ENCODE results near the gene ASH1L.
"Not testable (repeated sequence)": the region's sequence is repeated elsewhere in the genome, so short reads cannot be mapped to it uniquely, and the experiment has no call there.

ASH1L gene

GRCh38 chr1:155561779-155562580 lies 623 bp downstream of the ASH1L start:
- peak; percentile 61 for DNase-seq

GRCh38 chr1:155555915-155556314 lies 6.7 kb downstream of the ASH1L start:
- no peak for DNase-seq

- no peak for DNase-seq
Measured at GRCh38 chr1:155553349-155553748, 9.3 kb downstream of the ASH1L start.

DNA sequence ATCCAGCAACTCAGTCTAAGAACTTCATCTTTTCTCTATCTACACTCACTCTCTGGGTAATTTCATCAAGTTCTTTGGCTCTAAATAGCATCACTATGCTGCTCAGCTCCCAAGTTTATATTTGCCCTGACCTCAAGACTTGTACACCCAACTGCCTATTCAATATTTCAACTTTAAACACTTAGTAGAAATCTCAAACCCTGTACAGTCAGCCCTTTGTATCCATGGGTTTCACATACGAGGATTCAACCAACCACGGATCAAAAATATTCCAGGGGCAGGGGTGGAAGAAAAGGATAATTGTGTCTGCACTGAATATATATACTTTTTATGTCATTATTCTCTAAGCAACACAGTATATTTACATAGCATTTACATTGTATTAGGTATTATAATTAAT lies 13.9 kb downstream of the ASH1L start:
- DNase-seq: no peak

DNA sequence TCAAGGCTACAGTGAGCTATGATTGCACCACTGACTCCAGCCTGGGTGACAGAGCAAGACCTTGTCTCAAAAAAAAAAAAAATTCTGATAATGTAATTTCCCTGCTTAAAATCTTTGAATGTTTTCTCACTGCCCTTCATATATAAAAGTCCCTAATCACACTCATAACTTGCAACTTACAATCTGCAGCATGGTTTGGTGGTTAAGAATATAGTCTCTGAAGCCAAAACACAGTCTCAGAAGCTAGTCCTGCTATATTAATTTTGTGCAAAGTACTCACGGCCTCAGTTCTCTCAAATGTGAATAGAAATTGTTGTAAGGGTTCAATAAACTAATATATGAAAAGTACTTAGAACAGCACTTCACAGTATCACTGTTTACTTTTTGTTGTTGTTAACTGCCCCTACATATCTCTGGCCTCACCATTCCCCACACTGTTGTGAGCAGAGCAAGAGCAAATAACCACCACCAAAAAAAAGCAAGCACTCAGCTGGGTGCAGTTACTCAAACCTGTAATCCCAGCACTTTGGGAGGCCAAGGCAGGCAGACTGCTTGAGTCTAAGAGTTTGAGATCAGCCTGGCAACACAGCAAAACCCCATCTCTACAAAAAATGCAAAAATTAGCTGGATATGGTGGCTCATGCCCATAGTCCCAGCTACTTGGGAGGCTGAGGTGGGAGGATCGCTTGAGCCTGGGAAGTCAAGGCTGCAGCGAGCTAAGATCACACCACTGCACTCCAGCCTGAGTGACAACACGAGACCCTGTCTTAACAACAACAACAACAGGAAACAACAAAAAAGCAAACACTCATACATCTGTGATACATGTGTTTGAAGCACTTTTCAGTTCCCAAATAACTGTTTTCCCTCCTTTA lies 22.4 kb downstream of the ASH1L start:
- DNase-seq: no peak

DNA sequence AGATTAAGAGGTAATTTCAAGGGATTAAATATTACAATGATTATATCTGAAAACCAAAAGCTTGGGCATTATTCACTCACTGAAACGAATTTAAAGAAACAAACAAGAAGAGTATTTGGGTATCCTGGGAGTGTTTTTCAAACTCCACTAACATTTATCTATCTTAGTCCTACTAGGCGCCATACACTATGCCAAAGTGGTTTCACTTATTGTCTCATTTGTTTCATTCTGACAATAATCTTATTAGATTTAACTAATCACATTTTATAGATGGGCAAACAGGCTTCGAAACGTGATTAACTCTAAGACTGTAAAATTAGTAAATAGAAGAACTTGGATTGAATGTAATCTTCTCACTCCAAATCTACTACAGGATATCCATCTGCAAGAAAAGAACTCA lies 25.4 kb downstream of the ASH1L start:
- DNase-seq: no peak

DNA sequence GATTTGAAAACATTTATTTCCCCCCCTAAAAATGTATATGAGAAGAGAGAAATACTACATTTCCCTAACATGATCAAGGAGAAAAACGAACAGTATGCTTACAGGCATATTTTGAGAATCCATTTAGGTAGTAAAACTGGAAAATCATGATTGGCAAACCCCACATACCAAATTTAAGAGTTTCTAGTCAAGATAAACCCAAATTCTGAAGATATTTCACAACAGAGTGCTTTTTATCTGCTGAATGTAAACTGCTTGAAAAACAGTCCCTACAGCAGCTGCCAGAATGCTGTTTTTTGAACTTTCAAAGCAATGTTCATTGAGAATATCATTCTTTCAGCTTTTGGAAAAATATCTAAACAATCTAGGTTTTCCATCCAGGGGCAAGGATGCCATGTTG lies 31.0 kb downstream of the ASH1L start:
- DNase-seq: no peak

DNA sequence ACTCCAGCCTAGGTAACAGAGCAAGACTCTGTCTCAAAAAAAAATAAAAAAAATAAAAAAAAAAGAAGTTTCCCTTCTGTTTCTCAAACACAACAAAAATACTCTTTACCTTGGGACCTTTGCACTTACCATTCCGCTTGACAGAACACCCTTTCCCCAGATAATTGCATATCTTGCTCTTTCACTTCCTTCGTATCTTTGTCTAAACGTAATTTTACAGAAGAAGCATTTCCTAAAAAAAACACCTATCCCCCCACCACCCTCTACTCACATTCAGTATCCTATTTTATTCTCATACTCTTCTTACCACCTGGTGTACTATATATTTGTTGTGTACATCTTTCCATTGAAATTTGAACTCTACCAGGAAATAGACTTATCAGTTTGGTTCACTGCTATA lies 32.7 kb downstream of the ASH1L start:
- DNase-seq: no peak

DNA sequence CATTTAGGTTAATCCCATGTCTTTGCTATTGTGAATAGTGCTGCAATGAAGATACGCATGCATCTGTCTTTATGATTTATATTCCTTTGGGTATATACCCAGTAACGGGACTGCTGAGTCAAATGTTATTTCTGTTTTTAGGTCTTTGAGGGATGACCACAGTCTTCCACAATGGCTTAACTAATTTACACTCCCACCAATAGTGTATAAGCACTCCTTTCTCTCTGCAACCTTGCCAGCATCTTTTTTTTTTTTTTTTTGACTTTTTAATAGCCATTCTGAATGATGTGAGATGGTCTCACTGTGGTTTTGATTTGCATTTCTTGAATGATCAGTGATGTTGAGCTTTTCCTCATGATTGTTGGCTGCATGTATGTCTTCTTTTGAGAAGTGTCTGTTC lies 33.5 kb downstream of the ASH1L start:
- no peak for DNase-seq

- no peak for DNase-seq
Measured at GRCh38 chr1:155527677-155528076, 34.9 kb downstream of the ASH1L start.

DNA sequence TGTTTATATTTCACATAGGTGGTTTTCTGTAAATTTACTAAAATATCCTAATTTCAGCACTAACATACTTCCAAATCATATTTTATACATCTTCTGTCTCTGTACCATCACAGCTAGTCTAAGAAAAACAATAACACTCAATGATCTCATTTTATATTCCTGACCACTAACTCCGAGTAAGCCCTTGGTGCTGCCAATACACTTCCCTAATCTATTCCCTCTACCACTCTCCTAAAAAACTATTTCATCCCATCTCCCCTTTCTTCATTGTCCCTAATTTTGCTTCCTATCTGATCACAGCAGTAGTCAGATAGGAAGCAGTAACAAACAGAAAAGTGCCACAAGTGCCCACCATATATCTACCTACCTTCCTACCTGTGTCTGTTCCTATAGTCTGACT lies 36.2 kb downstream of the ASH1L start:
- no peak for DNase-seq

GRCh38 chr1:155522069-155522468 lies 40.5 kb downstream of the ASH1L start:
- DNase-seq: no peak

DNA sequence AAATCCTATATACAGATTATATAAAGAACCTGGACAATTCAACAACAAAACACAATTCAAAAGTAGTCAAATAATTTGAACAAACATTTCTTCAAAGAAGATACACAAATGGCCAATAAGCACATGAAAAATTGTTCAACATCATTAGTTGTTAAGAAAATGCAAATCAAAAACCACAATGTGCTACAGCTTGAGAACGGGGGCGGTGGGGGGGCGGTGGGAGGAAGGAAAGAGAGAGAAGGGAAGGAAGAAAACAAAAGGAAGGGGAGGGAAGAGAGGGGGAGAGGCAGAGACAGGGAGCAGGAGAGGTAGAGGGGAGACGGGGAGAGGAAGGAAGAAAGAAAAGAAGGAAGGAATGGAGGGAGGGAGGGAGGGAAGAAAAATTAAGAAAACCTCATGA lies 44.1 kb downstream of the ASH1L start:
- no peak for DNase-seq

- DNase-seq: no peak
Measured at GRCh38 chr1:155514582-155515187, 47.9 kb downstream of the ASH1L start.

GRCh38 chr1:155513300-155513916 lies 49.2 kb downstream of the ASH1L start:
- DNase-seq: no peak

- DNase-seq: not testable (repeated sequence)
Measured at GRCh38 chr1:155511385-155511784, 51.2 kb downstream of the ASH1L start.

- DNase-seq: no peak
Measured at GRCh38 chr1:155509064-155509463, 53.5 kb downstream of the ASH1L start.

- DNase-seq: no peak
Measured at GRCh38 chr1:155507945-155508344, 54.7 kb downstream of the ASH1L start.

DNA sequence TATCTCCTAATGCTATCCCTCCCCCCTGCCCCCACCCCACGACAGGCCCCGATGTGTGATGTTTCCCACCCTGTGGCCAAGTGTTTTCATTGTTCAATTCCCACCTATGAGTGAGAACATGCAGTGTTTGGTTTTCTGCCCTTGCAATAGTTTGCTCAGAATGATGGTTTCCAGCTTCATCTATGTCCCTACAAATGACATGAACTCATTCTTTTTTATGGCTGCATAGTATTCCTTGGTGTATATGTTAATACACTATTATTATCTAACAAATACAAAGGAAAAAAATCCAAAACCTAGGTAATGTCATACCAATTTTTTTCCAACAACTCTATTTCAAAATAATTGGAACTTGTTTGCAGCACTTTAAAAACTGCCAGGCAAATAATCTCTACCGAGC lies 56.6 kb downstream of the ASH1L start:
- DNase-seq: not testable (repeated sequence)

- no peak for DNase-seq
Measured at GRCh38 chr1:155504207-155504606, 58.4 kb downstream of the ASH1L start.

DNA sequence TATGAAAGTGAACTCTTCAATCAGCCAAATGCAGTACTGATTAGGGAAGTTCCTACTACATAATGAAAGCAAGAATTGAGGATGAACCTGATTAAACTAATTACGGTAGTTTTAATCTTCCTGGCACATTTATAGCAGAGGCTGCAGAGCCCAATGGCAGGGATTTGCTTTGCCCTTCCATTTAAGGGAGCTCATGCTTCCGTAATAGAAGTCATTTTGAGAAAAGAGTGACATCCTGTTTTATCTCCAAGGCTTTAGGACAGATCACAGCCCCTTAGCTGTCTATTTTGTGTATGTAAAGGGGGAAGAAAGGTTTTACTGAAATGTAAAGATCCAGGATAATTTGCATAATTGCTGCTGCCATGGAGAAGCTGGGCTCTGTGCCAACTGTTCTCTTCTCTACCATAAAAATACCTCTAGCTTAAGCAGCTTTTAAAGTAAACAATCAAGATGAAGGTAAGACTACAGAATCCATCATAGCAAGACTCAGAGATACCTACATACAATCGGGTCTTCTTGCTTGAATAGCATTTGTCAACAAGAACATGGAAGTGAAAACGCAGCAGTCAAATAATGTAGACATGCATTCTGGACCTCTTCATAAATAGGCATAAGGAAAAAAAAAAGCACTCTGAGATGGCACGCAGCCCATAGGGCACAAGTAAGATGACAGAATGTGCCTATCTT lies 62.5 kb downstream of the ASH1L start:
- no peak for DNase-seq

DNA sequence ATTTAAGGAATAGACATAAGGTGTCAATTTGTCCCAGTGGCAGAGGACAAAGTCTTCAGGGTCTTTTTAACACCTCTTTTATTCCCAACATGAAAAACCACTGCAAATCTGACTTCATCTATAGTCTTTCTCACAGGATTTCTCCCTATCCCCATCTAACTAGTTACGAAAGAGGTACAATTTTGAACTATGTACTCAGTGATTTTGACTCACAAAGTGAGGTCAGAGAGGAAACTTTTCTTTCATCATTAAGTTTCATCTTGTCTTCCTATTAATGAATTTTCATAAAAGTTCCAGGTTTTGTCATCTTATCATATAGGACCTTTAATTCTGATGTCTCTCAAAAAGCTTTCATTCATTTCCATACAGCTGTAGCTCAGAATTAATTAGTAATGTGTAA lies 63.3 kb downstream of the ASH1L start:
- DNase-seq: no peak

- not testable (repeated sequence) for DNase-seq
Measured at GRCh38 chr1:155493595-155493994, 69.0 kb downstream of the ASH1L start.
